Skeletal muscle tissue (tissue), 4 donors: ENCODE data around the gene GAPT. TPM values are rescaled to one million over a fixed set of nuclear protein-coding genes. Genes with fewer than 3 reads are reported as not detected.

Experiments
- H3K27ac ChIP-seq: one replicate; pipeline ENCODE4 v1.7.0; 2013; ENCODE audit warnings: mild to moderate bottlenecking, low read depth, low read length, inconsistent platforms
- H3K27me3 ChIP-seq, 3 donors: one replicate each; pipeline ENCODE4 v1.7.0; 2013; ENCODE audit warnings: low read length in 3 of 3; ENCODE audit not compliant: control insufficient read depth in 3 of 3, insufficient read depth in 3 of 3
- H3K36me3 ChIP-seq, 3 donors: one replicate each; pipeline ENCODE4 v1.7.0; 2013; ENCODE audit warnings: low read length in 3 of 3; ENCODE audit not compliant: control insufficient read depth in 3 of 3, insufficient read depth in 3 of 3
- H3K4me1 ChIP-seq, 3 donors: one replicate each; pipeline ENCODE4 v1.7.0; 2013; ENCODE audit warnings: low read length in 3 of 3, mild to moderate bottlenecking in 3 of 3; ENCODE audit not compliant: control insufficient read depth in 3 of 3, insufficient read depth in 3 of 3
- H3K4me3 ChIP-seq, 3 donors: one replicate each; pipeline ENCODE4 v1.7.0; 2013; ENCODE audit warnings: low read length in 3 of 3
- H3K9ac ChIP-seq, 3 donors: one replicate each; pipeline ENCODE4 v1.7.0; 2013; ENCODE audit warnings: low read length in 3 of 3, mild to moderate bottlenecking in 3 of 3, moderate library complexity in 2 of 3, low read depth in 1 of 3
- H3K9me3 ChIP-seq, 3 donors: one replicate each; pipeline ENCODE4 v1.7.0; 2013; ENCODE audit warnings: low read length in 3 of 3; ENCODE audit not compliant: control insufficient read depth in 3 of 3
- total RNA-seq: library from RNA; depleted of rRNA; stranded (reverse); fragments of >200 nt; gene quantifications from one replicate; pipeline ENCODE4 v1.2.3, GENCODE V29; 2014
- donor health status: Osteomylitis.

The GAPT gene
- total RNA-seq, 1 donor from 2014 or later: not detected

DNA sequence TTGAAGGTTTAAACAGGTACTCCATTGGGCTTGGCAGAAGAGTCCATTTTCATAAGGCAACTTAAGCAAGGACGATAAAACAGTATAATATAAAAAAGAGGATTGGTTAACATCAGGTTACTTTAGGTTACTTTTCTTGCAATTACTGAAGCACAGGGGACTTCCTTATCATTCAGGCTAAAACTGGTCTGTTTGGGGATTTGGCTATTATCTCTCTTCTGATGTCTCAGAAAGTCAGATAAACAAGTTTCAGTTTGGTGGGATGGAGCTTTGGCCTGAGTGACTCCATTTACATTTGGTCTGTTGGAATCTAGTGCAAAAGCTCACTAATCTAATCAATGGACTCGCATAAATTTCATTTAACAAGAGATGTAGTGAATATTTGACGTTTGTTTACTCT lies 8.0 kb downstream of the GAPT start:
- Histone ChIP-seq H3K4me1 (no peaks in the 10 kb centered on the region), H3K27me3 (no peaks in the 10 kb centered on the region), H3K36me3 (no peaks in the 10 kb centered on the region), H3K9ac (no peak overlapping the region), H3K4me3 (no peak overlapping the region), H3K9me3 (no peaks in the 10 kb centered on the region), H3K27ac (no peak overlapping the region)

GRCh38 chr5:58499941-58500340 lies 8.7 kb downstream of the GAPT start:
- H3K9ac ChIP-seq: no peak overlapping the region
- no peaks in the 10 kb centered on the region for H3K36me3 ChIP-seq
- H3K27me3 ChIP-seq: no peaks in the 10 kb centered on the region
- no peak overlapping the region for H3K27ac ChIP-seq
- H3K9me3 ChIP-seq: no peaks in the 10 kb centered on the region
- no peaks in the 10 kb centered on the region for H3K4me1 ChIP-seq
- H3K4me3 ChIP-seq: no peak overlapping the region

DNA sequence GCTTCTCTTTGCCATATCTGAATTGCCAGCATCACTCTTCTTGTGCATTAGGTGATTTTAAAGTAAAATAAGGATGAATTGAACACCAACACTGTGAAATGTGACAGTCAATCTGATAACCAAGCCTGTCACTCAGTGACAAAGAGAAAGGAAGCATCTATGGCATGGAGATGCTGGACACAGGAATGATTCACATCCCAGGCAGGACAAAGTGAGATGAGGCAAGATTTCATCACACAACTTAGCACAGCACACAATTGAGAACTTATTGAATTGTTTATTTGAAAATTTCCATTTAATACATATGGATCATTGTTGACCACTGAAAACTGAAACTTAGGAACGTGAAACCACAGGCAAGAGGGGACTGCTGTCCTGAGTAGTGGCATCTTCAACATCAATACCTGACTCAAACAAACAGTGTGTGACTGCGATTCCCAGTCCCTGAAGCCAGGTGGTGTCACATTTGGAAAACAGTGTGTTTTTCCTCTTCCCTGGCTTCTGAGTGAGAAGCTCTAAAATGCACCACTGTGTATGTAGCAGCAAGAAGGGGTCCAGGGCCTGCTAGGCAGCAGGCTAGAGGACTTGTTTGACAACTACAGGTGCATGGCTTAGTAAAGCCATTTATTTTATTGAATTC lies 10.7 kb downstream of the GAPT start:
- Histone ChIP-seq H3K27me3 (no peaks in the 10 kb centered on the region), H3K27ac (no peak overlapping the region), H3K4me1 (no peaks in the 10 kb centered on the region), H3K9ac (no peak overlapping the region), H3K36me3 (no peaks in the 10 kb centered on the region), H3K9me3 (no peaks in the 10 kb centered on the region), H3K4me3 (no peak overlapping the region)

GRCh38 chr5:58503390-58504046 lies 12.3 kb downstream of the GAPT start:
- no peaks in the 10 kb centered on the region for H3K36me3 ChIP-seq
- no peaks in the 10 kb centered on the region for H3K27me3 ChIP-seq

GRCh38 chr5:58504766-58505165 lies 13.5 kb downstream of the GAPT start:
- Histone ChIP-seq H3K9ac (no peak overlapping the region), H3K9me3 (no peaks in the 10 kb centered on the region), H3K4me3 (no peak overlapping the region), H3K27me3 (no peaks in the 10 kb centered on the region), H3K27ac (no peak overlapping the region), H3K36me3 (no peaks in the 10 kb centered on the region), H3K4me1 (no peaks in the 10 kb centered on the region)

More at GRCh38 chr5:58503390-58504046, 12.3 kb downstream of the GAPT start:
- no peak overlapping the region for H3K27ac ChIP-seq
- no peaks in the 10 kb centered on the region for H3K9me3 ChIP-seq
- H3K9ac ChIP-seq: no peak overlapping the region
- H3K4me3 ChIP-seq: no peak overlapping the region
- H3K4me1 ChIP-seq: no peaks in the 10 kb centered on the region

DNA sequence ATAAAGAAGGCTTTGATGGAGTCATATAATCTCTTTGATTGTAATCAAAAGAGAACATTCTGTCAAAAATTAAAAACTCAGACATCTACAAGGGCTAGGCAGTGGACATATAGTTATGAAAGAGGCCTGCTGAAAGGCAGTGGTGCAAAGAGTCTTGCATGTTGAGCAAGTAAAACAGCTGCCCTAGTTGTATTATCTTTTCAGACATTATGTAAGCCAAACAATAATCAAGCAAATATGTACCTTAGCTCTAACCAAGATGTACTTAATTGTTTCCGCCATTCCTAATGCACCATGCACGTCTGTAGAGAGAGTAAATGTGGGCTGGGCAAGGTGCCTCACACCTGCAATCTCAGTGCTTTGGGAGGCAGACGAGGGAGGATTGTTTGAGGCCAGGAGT lies 14.3 kb downstream of the GAPT start:
- no peaks in the 10 kb centered on the region for H3K36me3 ChIP-seq
- no peak overlapping the region for H3K27ac ChIP-seq
- no peaks in the 10 kb centered on the region for H3K4me1 ChIP-seq
- no peaks in the 10 kb centered on the region for H3K9me3 ChIP-seq
- H3K9ac ChIP-seq: no peak overlapping the region
- no peak overlapping the region for H3K4me3 ChIP-seq
- no peaks in the 10 kb centered on the region for H3K27me3 ChIP-seq

DNA sequence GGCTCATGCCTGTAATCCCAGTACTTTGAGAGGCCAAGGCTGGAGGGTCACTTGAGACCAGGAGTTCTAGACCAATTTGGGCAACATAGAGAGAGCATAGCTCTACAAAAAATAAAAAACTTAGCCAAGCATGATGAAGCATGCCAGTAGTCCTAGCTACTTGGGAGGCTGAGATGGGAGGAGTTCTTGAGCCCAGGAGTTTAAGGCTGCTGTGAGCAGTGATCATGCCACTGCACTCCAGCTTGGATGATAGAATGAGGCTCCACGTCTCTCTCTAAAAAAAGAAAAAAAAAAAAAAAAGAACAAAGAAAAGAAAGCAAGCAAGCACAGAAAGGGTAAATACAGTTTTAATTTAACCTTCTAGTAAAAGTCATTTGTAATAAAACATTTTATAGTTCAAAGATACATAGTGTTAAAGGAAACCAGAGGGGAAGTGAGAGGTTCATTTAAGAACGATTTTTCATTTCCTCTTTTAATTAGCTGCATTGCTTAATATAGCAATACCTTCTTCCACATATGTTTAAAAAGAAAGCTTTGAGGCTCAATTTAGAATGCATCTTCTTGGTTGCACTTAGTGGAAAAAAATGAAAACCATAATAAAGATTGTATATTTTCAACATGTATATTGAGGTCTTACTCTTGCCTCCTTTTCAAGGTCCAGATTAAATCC lies 14.9 kb downstream of the GAPT start:
- Histone ChIP-seq H3K36me3 (no peaks in the 10 kb centered on the region), H3K27ac (no peak overlapping the region), H3K27me3 (no peaks in the 10 kb centered on the region), H3K4me1 (no peaks in the 10 kb centered on the region), H3K4me3 (no peak overlapping the region), H3K9ac (no peak overlapping the region), H3K9me3 (no peaks in the 10 kb centered on the region)

DNA sequence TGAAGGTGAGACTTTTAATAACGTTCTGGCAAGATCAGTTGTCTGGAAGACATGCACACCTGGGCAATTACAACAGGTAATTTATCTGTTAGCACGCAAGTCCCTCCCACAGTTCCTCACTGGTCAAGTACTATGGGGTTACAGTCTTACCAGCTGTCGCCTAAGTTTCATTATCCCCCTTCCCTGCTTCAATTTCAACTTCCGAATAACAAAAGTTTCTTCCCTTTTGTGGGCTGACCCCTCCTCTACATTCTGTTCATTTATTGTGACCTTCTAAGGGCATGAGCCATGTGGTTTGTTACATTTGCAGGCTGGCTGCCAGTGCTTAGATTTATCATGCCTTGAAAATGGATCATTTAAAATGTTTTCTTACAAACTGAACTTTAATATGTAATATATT lies 16.5 kb downstream of the GAPT start:
- Histone ChIP-seq H3K36me3 (no peaks in the 10 kb centered on the region), H3K27ac (no peak overlapping the region), H3K9ac (no peak overlapping the region), H3K27me3 (no peaks in the 10 kb centered on the region), H3K4me1 (no peaks in the 10 kb centered on the region), H3K9me3 (no peaks in the 10 kb centered on the region), H3K4me3 (no peak overlapping the region)

- Histone ChIP-seq H3K4me1 (no peaks in the 10 kb centered on the region), H3K9me3 (peaks cover 2 to 3% (median 2%) of the 10 kb centered on the region in 3 donors), H3K36me3 (no peaks in the 10 kb centered on the region), H3K27me3 (no peaks in the 10 kb centered on the region), H3K9ac (no peak overlapping the region), H3K27ac (no peak overlapping the region), H3K4me3 (no peak overlapping the region)
These were observed 26.0 kb downstream of the GAPT start for GRCh38 chr5:58517198-58517597.

DNA sequence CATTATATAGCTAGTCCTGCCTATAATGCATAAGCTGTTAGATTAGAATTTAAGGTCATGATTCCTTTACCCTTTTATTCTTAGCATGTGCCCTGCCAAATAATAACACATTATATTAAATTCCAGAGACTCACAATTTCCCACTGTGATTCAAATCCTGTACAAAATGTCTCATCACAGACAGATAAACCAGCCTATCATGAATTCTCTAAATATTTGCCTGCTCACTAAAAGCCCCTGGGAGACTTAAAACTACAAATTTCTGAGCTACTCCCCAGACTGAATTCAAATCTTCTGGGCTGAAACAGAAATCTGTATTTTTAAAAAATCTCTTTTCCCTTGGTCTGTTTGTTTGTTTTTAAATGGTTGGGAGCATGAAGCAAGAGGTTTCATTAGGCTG lies 32.7 kb downstream of the GAPT start:
- Histone ChIP-seq H3K9ac (no peak overlapping the region), H3K27me3 (no peaks in the 10 kb centered on the region), H3K36me3 (no peaks in the 10 kb centered on the region), H3K9me3 (no peaks in the 10 kb centered on the region), H3K4me1 (no peaks in the 10 kb centered on the region), H3K4me3 (no peak overlapping the region), H3K27ac (no peak overlapping the region)
